GM19455 (cell line): ENCODE results near the gene SLC17A2.
"Not testable (repeated sequence)": the region's sequence is repeated elsewhere in the genome, so short reads cannot be mapped to it uniquely, and the experiment has no call there.

Experiments
- ATAC-seq: cut with Tn5 transposase; IDR thresholded peaks from one replicate; pipeline ENCODE4 v1.9.1; 2021; ENCODE audit not compliant: unreplicated experiment

SLC17A2 gene

DNA sequence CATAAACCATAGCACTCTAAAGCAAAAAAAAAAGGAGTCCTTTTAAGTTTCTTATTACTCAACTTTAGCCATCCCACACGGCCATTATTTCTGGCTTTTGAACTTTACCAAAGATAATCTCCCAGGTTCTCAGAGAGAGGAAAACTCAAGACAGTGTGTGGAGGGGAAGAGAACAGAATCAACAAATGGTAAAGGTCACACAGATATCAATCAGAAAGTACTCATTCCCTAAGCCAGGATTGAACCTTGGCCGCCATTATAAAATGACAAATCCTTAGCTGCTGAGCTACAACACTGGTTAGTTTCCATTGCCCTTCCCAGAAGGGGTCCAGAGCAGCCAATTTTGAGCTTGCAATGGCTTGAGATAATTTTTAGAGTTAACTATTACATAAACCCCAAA lies 22.0 kb upstream of the SLC17A2 start:
- ATAC-seq: no peak

DNA sequence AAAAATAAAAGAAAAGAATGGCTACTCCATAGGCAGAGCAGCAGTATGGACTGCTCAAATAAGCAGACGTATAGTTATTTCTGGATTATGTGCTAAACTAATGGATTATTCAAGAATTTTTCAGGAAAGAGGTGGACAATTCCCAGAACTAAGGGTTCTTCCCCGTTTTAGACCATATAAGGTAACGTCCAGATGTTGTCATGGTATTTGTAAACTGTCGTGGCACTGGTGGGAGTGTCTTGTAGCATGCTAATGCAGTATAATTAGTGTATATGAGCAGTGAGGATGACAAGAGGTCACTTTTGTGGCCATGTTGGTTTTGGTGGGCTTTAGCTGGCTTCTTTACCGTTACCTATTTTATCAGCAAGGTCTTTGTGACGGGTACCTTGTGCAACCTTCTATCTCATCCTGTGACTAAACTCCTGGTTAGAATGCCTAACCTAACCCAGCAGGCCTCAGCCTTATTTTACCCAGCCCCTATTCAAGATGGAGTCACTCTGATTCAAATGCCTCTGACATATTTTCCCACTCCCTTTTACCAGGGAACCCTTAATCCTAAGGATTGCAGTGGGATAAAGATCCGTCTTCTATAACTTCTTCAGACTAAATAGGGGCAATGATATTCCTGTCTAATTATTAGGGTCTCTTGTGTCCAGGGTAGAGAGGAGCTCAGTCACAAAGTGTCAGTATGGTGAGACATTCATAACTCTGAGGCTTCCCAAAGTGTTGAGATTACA lies 21.0 kb upstream of the SLC17A2 start:
- ATAC-seq: no peak

DNA sequence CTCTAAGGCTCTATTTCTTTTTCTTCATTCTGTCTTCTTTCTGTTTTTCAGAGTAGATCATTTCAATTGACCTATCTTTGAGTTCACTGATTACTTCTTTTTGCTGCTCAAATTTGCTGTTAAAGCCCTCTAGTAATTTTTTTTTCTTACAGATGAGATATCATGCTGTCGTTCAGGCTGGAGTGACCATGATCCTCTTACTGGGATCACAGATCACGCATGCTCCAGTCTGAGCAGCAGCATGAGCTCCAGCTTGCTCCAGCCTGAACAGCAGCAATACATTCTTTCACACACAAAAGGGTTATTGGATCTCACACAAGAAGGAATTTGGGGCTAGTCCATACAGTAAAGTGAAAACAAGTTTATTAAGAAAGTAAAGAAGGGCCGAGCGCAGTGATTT lies 19.8 kb upstream of the SLC17A2 start:
- no peak for ATAC-seq

DNA sequence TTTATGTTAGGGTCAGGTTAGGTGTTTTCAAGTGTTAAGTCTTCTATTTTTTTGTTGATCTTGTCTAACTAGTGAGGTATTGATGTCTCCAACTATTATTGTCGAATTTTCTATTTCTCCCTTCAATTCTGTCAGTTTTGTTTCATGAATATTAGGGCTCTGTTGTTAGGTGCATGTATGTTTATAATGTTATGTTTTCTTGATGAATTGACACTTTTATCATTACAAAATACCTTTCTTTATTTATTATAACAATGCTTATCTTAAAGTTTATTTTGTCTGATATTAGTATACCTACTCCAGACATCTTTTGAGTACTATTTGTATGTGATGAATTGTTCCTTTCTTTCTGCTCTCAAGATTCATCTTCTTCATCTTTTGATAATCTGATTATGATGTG lies 19.2 kb upstream of the SLC17A2 start:
- no peak for ATAC-seq

DNA sequence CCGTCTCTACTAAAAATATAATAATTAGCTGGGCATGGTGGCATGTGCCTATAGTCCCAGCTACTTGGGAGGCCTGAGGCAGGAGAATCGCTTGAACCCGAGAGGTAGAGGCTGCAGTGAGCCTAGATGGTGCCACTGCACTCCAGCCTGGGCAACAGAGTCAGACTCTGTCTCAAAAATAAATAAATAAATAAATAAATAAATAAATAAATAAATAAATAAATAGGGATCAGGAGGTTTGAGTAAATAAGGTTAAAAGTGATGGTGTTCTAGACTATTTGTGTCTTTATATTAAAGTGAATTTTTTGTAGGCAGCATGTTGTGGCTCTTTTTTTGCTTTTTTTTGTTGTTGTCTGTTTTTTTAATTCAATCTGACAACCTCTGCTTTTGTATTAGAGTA lies 17.0 kb upstream of the SLC17A2 start:
- ATAC-seq: not testable (repeated sequence)

DNA sequence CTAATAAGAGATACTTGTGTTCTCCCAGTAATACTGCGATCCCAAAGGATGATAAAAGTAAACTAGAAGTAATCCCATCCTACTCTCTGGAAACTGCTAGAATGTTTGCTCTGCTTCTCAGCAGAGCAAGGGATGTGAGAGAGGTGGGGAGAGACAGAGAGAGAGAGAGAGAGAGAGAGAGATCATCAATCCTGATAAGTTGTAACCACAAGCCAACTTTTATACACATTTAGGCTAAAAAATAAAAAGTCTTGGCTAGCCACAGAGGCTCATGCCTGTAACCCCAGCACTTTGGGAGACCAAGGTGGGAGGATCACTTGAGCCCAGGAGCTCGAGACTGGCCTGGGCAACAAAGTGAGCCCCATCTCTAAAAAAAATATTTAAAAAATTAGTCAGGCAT lies 16.1 kb upstream of the SLC17A2 start:
- ATAC-seq: no peak

DNA sequence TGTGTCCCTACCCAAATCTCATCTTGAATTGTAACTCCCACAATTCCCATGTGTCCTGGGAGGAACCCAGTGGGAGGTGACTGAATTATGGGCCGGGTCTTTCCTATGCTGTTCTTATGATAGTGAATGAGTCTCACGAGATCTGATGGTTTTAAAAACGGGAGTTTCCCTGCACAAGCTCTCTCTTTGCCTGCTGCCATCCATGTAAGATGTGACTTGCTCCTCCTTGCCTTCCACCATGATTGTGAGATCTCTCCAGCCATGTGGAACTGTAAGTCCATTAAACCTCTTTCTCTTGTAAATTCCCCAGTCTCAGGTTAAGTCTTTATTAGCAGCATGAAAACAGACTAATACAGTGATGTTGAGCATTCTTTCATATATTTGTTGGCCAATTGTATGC lies 15.2 kb upstream of the SLC17A2 start:
- ATAC-seq: not testable (repeated sequence)

DNA sequence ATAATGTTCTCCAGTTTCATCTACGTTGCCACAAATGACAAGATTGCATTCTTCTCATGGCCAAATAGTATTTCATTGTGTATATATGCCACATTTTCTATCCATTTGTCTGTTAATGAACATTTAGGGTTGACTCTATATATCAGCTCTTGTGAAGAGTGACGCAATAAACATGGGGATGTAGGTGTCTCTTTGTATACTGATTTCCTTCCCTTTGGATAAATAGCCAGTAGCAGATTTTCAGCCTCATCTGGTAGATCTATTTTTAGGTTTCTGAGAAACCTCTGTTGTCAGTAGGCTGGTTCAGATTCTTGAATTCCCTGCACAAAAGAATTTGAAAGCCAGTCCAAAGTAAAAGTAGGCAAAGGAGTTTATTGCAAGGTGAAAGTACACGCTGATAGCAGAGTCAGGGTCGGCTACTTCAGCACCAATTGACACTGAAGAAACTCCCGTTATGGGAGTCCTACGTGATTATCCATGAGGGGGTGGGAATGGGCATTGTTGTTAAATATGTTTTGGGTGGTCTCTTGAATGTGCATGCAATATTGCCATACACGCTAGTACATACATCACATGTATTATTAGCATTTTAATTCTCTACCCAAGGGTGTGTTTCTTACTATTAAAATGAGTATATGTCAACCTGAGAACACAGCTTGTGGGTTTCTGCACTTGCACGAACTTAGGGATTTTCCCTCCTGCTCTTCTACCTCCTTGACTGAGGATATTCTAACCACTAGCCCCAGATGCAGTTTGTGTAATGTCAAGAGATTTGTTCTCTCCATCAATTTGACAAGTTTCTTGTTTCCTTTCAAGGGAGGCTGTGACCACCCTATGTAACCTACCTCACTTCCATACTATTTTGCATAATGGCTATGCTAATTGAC lies 14.4 kb upstream of the SLC17A2 start:
- peak; percentile 93 for ATAC-seq

DNA sequence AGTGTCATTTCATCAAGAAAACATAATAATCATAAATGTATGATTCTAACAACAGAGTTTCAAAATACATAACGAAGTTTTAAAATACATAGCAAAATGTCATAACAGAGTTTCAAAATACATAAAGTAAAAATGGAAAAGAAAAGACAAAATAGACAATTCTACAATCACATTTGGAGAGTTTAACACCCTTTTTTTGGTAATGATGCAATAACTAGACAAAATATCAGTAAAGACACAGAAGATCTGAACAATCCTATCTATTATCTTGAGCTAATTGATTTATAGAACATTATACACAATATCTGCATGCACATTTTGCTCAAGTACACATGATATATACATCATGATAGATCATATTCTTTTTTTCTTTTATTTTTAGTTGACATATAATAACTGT lies 13.4 kb upstream of the SLC17A2 start:
- no peak for ATAC-seq

DNA sequence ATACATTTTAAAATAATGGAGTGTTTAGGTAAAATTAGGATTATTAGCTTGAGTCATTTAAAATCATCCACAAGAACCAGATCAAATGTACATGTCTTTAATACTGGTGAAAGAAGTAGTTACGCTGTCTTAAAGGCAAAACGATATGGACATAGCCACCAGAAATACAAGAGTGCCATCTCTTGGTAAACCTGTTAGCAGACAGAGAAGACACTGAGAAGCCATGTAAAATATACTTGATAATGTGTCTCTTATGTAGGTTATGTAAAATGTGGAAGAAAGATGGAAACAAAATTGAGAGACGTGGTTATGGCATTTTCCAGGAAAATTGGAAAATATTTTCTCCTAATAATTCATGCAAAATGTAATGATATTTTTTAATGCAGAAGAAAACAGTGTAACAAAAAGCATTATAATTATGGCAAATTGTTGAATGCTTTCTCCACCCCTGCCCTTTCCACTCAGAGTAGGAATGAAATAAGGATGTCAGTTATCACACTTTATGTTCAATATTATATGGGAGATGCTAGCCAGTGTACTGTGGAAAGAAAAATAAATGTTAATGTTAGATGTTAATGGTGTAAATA lies 12.2 kb upstream of the SLC17A2 start:
- ATAC-seq: no peak

DNA sequence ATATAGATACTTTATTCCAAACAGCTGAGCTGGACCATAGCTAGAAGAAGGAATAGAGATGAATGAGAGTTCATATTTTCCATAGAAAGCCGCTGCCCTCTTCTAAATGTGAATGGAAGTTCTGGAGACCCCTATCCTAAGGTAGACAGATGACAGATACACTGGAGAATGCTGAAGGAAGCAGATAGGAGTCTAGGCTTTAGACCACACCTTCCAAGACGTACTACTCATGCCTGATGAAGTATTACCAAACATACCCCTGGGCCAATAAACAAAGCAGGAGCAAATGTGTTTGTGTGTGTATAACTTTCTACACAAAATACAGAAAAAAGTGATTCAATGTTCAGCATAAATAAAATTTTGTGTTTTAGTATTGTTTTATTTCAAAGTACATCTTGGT lies 9.1 kb upstream of the SLC17A2 start:
- ATAC-seq: no peak

DNA sequence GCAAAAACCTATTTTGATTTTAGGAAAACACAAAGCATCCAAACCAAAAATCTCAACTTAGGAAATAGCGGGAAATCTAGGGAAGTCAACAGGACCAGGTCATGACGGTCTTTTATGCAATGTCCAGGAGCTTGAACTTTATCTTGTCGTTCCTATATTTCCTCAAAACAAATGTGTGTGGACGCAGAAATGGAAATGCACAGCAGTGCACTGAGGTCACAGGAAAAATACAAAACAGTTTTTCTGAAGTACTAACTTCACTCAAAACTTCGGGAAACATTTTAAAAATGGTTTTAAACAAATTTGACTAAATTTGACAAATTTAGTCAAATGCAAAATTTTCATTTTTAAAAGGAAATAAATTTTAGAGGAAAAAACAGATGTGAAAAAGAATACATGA lies 5.5 kb upstream of the SLC17A2 start:
- ATAC-seq: no peak

DNA sequence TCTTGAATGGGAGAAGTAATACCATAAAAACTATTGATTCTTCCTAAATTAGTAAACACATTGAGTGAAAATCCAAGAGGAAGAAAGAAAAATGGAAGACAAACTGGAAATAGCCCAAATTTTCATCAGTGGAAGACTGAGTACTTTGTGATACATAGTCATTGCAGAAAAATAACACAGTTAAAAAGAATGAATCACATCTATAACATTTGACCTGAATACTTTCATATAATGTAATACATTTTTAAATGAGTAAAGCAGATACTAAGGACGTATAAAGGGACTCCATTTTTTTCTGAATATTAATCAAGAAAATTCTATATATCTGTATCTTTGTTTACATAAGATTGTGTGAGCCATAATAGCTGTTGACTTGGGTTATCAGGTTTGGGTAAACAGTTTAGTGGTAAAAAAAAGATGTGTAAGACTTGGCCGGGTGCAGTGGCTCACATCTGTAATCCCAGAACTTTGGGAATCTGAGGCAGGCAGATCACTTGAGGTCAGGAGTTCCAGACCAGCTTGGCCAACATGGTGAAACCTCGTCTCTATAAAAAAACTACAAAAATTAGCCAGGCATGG lies 4.3 kb upstream of the SLC17A2 start:
- no peak for ATAC-seq

DNA sequence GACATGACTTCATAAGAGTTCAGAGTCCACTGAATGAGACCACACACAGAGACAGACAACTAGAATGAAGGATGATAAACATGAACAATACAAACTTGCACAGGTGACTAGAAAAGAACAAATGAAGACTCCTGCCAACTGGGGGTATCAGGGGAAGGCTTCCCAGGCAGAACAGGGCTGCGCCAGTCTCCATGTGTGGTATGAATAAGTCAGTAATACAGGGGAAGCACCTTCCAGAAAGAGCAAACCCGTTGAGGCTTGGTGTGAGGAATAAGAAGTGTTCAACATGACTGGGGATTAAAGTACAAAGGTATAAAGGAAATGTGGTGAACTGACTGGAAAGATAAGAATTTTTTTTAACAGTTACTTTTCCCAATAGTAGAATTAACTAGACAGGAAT lies 3.7 kb upstream of the SLC17A2 start:
- ATAC-seq: no peak

DNA sequence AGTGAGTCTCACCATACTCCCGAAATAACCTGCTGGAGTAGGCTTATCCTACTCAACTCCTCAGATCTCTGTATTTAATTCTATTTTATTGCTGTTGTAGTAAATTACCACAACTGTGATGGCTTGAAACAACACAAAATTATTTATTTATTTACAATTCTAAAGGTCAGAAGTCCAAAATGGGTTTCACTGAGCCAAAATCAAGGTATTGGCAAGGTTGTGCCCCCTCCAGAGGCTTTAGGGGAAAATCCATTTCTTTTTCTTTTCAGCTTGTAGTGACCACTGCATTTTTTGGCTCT lies 869 bp upstream of the SLC17A2 start:
- ATAC-seq: no peak

DNA sequence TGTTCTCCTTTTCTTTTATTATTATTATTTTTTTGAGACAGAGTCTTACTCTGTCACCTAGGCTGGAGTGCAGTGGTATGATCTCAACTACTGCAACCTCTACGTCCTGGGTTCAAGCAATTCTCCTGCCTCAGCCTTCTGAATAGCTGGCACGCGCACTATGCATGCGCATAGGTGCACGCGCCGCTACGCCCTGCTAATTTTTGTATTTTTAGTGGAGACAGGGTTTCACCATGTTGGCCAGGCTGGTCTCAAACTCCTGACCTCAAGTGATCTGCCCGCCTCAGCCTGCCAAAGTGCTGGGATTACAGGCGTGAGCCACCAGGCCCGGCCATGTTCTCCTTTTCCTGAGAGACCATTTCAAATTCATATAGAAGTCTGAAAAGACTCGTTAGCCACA lies 706 bp downstream of the SLC17A2 start:
- ATAC-seq: not testable (repeated sequence)

DNA sequence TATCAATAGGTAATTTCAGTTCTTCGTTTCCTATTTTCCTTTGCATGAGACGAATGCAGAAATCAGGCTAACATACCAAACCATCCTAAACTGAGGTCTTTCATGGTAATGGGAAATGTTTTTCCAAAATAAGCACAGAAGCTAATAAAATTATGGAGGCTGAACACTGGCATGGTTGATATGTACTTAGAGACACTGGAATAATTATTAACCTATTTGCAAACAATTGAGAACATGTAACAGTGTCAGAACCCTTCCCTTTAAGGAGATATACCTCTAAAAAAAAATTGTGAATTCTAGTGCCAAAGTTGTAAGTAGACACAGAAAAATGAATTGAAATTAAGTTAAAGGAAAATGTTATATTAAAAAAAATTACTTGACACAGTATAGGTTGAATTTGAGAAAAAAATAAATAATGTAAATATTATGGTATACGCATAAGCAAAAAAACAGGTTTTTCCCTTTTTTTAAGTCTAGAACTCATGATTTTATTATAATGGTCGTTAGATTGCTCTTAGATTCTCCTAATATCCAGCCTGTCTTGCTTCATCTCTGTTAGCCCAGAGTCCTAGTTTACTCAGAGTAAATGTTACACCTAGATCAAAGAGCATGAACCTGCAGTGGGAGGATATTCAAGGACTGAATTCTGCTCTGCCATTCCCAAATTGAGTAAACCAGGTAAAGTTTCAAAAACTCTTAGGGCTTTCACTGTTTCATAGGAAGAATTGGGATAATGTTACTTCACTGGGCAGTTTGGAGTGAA lies 1.7 kb downstream of the SLC17A2 start:
- ATAC-seq: no peak

DNA sequence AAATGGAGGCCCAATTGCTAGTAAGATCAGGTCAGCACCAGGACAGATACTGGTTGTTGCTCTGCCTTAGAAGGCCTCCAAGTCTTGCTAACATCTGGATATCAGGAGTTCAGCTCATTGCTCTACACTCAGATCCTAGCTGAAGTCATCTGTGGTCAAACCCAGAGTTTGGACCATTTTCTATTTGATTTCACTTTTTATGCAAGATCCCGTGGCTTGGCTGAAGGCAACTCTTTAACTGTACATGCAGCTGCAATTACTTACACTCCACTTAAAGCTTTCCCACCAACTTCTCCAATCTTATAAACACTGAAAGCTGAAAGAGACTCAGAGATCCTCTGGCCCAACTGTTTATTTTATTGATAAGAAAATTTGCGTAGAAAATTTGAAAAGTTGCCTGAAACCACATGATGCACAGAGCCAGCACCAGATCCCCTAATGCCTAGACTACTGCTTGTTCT lies 2.7 kb downstream of the SLC17A2 start:
- ATAC-seq: no peak

DNA sequence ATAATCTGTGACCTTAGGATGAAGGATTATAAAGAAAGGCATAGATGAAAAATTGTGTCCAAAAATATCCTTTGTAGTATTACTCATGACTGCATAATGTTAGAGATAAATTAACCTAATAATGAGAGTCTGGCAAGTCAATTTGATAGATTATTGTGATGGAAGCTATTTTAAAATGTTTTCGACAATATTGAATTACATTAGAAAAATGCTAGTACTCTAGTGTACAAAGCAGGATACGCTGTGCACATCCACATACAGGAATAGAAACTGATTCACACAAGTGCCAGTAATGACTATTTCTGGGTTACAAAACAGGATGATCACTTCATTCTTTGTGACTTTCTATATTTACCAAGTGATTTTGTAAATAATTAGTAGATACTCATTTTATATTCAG lies 3.3 kb downstream of the SLC17A2 start:
- ATAC-seq: no peak

DNA sequence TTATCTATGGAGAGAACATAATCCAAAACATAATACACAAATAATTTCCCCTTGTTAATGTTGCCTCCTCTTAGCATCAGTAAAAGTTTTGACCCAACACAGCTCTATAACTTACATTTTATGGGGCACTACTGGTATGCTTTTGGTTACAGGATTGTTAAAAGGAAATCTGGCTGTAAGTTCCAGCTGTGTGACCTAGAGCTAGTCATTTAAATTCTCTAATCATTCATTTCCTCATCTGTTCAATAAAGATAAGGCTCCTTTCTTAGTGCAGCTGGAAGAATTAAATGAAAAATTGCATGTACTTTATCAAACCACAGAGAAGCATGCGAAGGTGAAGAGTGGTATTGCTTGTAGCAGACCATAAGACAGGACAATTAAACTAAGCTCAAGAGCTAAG lies 4.6 kb downstream of the SLC17A2 start:
- no peak for ATAC-seq

DNA sequence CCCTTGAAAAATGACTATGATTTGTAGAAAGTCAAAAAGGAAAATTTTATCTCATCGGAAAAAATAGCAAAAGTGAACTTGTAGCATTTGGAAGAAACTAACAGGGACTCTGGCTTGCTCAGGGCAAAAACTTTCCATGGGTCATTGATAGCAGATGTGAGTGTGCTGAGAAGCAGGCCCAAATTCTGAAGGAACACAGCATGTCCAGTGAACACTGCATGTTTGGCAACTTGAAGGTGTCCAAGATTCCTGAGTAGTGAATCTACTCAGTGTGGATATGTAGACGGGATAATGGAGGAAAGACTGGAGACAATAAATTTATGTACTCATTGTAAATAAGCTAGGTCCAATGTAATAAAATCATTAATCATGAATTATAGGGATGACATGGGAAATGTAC lies 8.2 kb downstream of the SLC17A2 start:
- no peak for ATAC-seq
